HG03097 (cell line): Measurements from ENCODE around the gene MLLT6.

Source experiments
- ATAC-seq: cut with Tn5 transposase; IDR thresholded peaks from one replicate; pipeline ENCODE4 v1.9.1; 2021; ENCODE audit not compliant: unreplicated experiment, low FRiP score

The MLLT6 gene

GRCh38 chr17:38706505-38707216 lies 1.6 kb downstream of the MLLT6 start:
- ATAC-seq, result no peak

GRCh38 chr17:38707678-38708351 lies 2.7 kb downstream of the MLLT6 start:
- ATAC-seq, result no peak

GRCh38 chr17:38709104-38709820 lies 4.2 kb downstream of the MLLT6 start:
- ATAC-seq, result no peak

GRCh38 chr17:38709864-38710603 lies 5.0 kb downstream of the MLLT6 start:
- no peak for ATAC-seq

- ATAC-seq, result no peak
These were observed 5.5 kb downstream of the MLLT6 start for GRCh38 chr17:38710604-38710962.

GRCh38 chr17:38710985-38711384 lies 5.9 kb downstream of the MLLT6 start:
- no peak for ATAC-seq

- ATAC-seq, result no peak
These were observed 6.9 kb downstream of the MLLT6 start for GRCh38 chr17:38711792-38712571.

GRCh38 chr17:38712593-38712992 lies 7.5 kb downstream of the MLLT6 start:
- no peak for ATAC-seq

- no peak for ATAC-seq
These were observed 8.5 kb downstream of the MLLT6 start for GRCh38 chr17:38713456-38714075.

- ATAC-seq, result no peak
These were observed 10.3 kb downstream of the MLLT6 start for GRCh38 chr17:38715216-38715943.

- ATAC-seq, result no peak
These were observed 11.4 kb downstream of the MLLT6 start for GRCh38 chr17:38716368-38717005.

GRCh38 chr17:38717139-38717745 lies 12.2 kb downstream of the MLLT6 start:
- no peak for ATAC-seq

GRCh38 chr17:38719289-38719942 lies 14.3 kb downstream of the MLLT6 start:
- no peak for ATAC-seq

- no peak for ATAC-seq
These were observed 15.0 kb downstream of the MLLT6 start for GRCh38 chr17:38719943-38720641.

- ATAC-seq, result no peak
These were observed 15.9 kb downstream of the MLLT6 start for GRCh38 chr17:38720941-38721340.

- no peak for ATAC-seq
These were observed 16.7 kb downstream of the MLLT6 start for GRCh38 chr17:38721802-38722201.

GRCh38 chr17:38724337-38724988 lies 19.4 kb downstream of the MLLT6 start:
- no peak for ATAC-seq
